HG02870 (cell line): Measurements from ENCODE around the gene LRRC51.
"Not testable (repeated sequence)": the region's sequence is repeated elsewhere in the genome, so short reads cannot be mapped to it uniquely, and the experiment has no call there.

Experiments
- ATAC-seq: cut with Tn5 transposase; IDR thresholded peaks from one replicate; pipeline ENCODE4 v1.9.1; 2021; ENCODE audit warnings: mild to moderate bottlenecking, moderate library complexity; ENCODE audit not compliant: unreplicated experiment

LRRC51 gene

DNA sequence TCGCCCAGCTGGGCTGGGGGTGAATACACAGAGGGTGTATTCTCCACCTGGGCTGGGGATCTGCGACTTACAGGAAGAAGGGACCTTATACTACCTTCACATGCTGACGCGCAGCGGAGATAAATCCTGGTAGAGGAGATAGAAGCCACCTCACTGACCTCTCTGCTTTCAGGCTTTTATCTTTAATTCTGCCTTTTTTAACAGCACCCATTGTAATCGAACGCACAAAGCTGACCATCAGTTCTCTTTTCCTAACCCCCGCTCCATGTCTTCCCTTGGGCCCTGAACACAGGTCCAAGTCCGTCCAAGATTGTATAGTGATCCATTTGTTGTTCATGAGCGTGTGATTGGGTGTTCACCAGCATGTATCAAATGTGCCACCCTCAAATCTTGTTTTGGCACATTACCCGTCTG, 23.1 kb downstream of the LRRC51 start:
- ATAC-seq: no peak

DNA sequence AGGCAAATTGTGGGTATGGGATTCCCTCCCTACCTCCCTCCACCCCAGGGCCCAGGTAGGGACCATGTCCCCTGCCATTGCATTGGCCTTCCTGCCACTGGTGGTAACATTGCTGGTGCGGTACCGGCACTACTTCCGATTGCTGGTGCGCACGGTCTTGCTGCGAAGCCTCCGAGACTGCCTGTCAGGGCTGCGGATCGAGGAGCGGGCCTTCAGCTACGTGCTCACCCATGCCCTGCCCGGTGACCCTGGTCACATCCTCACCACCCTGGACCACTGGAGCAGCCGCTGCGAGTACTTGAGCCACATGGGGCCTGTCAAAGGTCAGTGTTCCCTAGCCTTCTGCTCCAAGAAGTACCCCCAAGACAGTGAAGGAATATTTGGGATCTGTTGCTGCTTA, 25.2 kb downstream of the LRRC51 start, which contains the start of gene TOMT:
TSS of gene TOMT (plus strand) at position 37 of the 400 bp plus-strand sequence. CDS start at position 65, 28 bp downstream.
- no peak for ATAC-seq

DNA sequence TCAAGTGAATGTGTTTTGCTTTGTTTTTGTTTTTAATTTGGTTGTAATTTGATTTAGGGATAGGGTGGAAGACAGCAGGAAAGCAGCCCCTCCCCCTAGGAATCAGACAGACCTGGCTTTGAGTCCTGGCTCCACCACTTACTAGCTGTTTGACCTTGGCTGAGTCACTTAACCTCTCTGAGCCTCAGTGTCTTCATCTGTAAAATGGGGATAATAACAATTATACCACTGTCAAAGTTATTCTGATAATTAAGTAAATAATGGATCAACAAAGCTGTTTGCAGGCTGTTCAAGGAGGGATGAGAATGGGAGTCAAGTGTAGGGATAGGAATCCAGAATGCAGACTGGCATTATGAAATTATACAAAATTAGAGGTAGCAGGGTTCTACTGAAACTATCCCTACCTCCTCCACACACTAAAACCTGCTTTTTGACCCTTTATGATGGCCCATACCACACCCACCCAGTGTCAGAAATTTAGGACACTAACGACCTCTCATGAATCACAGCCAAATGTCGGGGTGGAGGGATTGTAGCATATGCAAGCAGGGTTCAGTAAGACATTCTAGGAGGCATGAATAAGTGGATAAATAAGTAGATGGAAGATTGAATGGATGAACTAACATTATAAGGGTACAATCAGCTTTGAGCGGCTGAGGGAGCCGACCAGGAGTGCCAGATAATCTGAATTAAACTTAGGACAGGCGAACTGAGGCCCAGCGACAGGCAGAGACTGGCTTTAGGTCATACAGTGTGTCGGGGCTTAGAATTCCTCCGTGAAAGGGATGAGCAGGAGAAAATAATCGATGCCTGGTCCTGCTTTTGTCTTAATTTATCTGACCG, 30.9 kb downstream of the LRRC51 start:
- ATAC-seq: no peak

DNA sequence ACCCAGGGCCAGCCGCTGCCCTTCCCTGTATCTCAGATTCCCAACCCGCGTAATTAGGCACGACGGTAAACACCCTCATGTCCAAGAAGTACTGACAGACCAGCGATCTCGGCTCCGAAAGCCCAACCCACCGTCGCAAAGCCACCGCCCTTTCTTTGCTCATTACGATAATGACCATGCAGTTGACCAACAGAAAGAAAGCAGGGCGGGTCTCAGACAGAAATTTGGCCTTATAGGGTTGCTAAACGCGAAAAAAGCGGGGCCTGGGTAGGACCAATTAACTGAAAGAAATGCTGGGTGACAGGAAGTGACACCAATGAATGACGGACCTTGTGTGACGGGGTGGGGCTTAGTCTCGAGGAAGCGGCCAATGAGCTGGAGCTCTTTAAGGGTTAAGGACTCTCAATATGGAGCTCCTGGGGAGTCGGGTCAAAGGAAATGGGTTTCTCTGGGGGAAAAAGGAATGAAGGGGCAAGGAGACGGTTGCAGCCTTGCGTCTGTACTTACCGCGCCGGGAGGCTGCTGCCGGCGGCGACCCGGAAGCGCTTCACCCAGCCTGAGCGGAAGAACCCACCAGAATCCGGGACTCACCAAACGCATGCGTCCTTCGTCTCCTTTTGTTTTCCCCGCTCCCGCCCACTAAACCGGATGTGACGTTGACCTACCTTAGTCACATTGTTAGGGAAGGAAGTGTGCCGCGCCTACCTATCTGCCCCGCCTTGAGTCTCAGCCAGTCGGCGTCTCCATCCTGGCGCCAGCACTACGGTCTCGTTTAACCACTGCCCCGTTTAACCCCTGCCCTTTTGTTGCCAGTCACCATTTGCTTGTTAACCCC, 31.7 kb downstream of the LRRC51 start, which contains the start of gene ANAPC15:
TSS of gene ANAPC15 (minus strand) at position 553 of the 835 bp plus-strand sequence. CDS start 1,419 bp downstream, outside the sequence.
- ATAC-seq: peak; percentile 86

DNA sequence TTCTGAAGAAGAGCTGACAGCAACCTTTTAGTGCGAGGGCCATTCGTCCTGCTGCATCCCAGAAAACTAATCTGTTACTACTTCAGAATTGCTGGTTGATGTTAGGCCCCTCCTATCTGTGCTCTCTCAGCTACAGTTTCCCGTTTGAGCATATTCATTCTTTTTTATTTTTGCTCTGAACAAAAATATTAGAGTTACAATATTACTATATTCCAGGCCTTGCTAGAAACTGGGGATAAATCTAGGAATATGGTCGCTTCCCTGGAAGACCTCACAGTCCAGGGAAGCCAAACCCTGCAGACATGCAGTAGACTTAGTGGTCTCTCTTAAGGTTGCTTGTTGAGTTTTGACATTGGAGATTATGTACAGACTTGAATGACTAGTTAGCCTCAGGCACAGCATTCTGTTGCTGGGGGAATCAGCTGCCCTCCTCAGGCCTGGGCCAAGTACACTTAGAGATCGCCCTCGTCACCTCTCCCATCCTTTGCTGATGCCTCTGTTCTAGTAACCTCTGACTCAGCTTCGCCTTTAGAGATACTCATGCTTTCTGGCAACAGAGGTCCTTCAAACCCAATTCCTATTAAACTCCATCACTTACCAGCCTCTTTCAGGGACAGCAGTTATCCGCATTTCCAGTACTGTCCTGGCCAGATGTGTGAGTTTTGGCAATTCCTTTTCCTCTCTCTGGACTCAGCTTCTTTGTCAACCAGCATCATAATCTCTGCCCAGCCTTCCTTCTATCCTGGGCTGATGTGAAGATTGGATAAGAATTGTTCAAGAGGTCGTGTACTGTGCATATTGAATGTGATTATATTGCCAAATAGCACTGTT, 32.5 kb downstream of the LRRC51 start:
- ATAC-seq: no peak

DNA sequence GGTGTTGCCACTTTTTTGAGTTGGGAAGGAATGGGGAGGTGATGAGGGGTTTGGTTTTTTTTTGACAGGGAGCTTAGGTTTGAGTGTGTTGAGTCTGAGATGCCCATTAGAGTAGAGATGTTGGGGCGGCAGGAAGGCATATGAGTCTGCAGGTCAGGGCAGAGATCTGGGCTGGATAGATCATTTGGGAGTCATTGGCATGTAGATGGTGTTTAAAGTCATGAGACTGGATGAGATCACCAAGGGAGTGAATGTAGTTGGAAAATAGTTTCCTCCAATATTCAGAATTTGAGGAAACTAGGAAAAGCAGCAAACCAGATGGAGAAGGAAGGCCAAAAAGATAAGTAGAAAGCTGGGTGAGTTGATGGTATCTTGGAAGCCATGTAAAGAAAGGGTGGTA, 33.9 kb downstream of the LRRC51 start:
- no peak for ATAC-seq

DNA sequence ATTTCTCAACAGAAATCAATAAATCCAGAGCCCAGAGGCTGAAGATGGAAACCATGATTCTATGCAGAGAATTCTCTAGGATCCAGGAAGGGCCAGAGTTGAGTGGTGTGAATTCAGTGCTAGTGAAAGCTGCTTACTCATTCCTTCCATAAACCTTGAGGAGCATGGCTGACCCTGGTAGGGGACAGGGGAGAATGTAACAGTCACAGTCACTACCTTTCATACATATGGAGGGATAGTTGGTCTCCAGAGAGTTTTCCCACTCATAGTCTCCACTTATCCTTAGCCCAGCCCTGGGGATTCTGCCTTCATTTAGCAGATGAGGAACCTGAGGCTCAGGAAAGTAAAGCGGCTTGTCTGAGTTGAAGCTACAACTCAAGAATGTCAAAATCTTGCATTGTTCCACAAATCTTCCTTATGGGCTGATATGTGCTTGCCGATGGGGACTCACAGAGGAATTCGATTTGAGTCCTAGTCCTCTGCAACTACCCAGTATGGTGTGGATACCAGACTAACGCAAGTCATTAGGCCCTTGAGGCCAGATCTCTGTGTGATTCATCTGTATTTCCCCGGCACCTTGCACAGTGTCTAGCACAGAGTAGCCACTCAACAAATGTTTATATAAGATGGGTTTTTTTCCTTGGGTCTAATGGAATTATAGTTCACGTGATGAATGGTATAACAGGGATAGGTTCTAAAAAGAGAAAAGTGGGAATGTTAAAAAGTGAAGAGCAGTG, 35.5 kb downstream of the LRRC51 start:
- no peak for ATAC-seq

DNA sequence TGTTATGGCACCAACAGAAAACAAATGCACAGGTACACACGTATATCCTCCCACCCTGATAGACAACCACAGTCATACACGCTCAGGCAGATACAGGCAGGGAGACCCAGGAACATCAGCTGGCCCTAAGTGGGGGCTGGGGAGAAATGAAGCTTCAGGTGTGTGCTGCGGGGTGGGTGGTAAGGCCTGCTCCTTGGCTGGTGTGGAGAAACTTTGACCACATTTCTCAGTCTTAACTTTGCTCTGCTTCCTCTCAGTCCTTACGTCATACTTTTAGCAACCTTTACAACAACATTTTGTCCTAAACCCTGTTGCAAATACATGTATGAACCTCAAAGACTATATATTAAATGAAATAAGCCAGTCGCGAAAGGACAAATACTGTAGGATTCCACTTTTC, 38.5 kb downstream of the LRRC51 start:
- no peak for ATAC-seq

DNA sequence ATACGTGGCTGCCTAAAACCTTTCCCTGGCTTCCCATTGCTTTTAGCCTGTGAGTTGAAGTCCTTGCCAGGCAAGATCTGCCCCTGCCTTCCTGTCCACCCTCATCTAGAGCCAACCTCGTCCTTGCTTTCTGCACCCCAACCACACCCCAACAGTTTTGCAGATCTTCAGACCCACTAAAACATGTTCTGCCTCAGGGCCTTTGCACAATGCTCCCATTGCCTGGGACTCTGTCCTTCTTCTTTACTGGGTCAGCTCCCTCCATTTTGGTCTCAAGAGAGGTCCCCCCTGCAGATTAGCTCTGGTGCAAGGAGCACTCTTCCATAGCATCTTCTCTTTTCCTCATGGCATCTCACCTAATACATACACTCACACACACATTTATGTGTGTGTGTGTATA, 40.3 kb downstream of the LRRC51 start:
- ATAC-seq: no peak

DNA sequence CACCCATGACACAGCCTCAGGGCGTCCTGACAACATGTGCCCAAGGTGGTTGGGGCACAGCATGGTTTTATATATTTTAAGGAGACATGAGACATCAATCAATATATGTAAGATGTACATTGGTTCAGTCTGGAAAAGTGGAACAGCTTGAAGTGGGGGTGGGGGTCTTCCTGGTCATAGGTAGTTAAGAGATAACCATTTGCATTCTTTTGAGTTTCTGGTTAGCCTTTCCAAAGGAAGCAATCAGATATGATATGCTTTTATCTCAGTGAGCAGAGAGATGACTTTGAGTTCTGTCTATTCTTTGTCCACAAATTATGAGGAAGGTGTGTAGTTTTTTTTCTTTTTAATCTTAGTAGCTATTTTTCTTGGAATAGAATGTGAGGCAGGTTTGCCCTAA, 42.0 kb downstream of the LRRC51 start:
- no peak for ATAC-seq

DNA sequence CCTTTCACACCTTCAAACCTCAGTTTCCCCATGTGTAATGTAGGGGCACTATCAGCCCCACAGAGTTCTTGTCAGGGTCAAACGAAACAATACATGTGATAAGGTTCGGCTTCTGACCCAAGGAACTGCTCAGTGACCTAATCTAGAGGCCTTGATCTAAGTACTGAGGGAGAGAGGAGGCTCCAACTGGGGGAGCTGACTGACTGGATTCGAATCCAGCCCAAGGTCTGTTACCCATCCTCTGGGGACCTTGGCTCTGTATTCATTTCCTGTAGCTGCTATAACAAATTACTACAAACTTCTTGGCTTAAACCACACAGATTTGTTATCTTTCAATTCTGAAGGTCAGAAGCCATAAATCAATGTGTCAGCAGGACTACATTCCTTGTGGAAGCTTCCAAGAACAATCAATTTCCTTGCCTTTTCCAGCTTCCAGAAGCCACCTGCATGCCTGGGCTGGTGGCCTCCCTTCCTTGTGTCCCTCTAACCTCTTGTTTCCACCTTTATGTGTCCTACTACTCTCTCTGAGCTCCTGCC, 42.5 kb downstream of the LRRC51 start:
- ATAC-seq: no peak

DNA sequence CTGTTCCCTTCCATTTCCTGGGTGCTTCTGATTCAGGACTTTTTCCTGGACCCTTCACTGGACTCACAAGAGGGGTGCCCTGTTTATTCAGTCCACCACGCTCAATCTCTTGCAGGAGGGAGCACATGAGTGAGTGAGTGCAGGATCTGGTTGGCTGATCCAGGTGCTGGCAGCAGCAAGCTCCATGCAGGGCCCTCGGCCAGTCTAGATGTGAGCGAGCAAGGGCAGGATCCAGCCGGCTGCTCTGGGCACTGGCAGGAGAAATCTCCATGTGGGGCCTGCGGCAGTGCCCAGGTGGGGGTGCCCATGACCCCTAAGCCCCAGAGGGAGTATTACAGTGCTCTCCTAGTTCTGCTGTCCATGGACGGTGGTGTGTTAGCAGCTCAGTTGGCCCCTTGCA, 43.4 kb downstream of the LRRC51 start:
- ATAC-seq: no peak

DNA sequence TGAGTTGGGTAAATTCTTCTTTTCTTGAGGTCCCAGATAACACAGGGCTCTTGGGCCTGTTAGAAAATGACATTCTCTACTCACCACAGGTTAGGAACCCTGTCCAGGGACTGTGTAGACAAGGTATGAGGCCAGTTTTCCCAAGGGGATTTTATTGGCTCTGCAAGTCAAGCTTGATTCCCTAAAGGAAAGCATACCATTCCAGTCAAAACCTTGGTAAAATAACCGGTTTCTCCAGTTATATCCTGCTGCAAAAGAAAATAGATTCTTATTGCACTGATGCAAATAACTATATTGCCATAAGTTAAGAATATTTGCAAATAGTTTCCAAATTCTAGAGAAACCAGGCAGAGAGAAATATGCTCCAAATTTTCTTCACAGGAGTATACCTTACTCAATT, 45.3 kb downstream of the LRRC51 start:
- no peak for ATAC-seq

DNA sequence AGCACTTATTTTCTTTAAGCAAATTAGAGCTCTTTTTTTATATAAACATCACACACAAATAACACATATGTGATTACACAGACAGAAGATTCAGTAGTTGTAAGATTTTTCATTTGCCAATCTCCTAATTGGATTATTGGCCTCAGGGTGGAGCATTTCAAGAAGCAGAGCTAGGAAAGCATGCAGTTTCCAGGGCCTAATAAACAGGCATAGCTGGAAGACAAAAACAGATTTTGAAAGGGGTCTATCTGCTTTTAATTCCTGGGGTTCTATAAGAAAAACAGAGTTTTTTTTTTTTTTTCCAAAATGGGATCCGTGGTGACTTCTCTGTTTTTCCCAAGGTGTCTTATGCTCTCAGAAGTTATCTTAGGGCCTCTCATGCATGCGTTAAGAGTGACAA, 47.3 kb downstream of the LRRC51 start:
- ATAC-seq: no peak

DNA sequence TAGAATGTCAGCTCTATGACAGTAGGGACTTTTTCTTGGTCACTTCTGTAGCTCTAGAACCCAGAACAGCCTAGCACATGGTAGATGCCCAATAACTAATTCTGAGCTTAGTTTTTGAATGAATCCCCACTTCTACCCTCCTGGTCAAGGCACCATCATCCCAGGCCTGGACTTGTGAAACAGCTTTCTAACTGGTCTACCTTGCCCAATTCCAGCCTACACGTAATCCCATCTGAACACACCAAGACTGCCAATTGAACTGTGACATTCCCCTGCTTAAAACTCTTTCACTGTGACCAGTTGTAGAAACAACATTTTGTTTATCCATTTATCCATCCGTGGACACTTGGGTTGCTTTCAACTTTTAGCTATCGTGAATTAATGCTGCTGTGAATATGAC, 48.7 kb downstream of the LRRC51 start:
- ATAC-seq: no peak

DNA sequence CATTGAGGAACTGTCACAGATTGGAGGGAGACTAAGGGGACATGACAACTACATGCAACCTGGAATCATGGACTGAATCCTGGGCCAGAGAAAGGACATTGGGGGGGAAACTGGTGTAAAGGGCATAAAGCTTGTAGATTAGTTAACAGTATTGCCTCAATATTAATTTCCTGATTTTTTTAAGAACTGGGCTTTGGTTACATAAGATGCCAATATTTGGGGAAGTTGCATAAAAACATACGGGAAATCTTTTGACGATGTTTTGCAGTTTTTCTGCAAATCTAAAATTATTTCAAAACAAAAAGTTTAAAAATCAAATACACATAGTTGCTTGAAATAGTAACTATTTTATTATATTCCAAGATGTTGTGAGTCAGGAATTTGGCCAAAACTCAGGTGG, 52.0 kb downstream of the LRRC51 start:
- no peak for ATAC-seq

DNA sequence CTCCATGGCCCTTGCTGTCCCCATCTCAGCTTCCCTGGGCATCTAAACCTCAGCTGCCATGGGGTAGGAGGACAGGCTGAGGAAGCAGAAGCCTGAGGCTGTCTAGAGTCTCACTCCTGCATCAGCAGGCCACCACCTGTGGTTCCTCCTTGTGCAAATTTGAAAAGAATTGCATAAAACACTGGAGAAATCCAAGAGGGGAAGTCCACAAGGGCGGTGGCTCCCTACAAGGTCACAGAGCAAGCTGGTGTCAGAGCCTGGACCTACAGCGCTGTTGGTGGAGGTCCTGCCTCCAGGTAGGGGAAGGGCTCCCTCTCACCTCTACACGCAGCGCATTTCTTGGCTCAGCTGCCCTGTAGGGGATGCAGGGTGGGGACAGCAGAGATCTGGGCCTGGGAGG, 54.8 kb downstream of the LRRC51 start, which contains the start of gene FOLR3:
TSS of gene FOLR3 (plus strand) at position 253 of the 400 bp plus-strand sequence. CDS start 228 bp downstream, outside the sequence.
- not testable (repeated sequence) for ATAC-seq

DNA sequence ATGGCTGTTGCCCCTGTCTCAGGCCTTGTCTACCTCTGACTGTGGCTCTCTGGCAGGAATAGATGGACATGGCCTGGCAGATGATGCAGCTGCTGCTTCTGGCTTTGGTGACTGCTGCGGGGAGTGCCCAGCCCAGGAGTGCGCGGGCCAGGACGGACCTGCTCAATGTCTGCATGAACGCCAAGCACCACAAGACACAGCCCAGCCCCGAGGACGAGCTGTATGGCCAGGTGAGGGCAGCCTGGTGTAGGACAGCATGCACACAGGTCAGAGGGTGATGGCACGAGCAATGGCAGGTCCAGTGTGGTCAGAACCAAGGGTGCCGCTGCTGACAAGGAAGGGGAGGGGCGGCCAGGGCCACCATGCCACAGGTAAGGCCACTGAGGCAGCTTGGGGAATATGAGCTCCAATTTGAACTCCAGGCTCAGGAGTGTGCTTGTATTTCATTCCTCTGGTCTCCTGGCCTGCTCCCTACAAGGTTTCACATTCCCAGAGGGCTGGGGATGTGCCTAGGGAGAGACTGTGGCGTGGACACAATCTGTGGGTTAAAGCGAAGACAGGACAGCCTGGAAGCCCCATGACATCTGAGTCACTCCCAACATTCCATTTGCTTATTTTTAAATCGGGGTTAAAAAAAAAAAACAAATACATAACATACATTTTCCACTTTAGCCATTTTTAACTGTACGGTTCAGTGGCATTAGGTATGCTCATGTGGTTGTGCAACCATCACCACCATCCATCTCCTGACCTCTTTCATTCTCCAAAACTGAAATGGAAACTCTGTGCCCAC, 55.4 kb downstream of the LRRC51 start:
- no peak for ATAC-seq

DNA sequence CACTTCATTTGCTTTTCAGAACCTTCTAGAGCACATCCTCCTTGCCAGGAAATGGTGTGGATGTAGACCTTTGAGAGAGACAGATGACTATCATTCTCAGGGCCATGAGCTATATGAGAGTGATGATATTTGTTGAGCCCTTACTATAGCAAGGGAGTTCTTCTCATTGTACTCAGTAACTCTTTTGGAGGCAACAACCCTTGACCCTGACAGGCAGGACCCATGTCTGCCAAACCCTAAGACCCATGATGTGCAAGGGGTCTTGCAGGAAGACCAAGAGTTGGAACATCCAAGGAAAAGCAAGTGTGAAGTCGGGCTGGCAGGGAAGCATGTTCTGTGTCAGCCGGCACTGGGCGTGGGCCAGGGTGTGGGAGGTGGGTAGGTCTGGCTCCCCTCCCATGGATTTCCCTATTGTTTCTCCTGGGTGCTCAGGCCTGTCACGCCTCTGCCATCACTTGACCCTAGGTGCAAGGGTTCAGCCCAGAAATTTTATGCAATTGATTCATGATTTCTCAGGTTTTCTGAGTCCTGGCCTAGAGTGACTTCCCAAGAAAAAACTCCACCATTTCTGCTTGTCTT, 56.1 kb downstream of the LRRC51 start:
- no peak for ATAC-seq
